Measurements from ENCODE around the gene CALN1.

CALN1 gene

GRCh38 chr7:71991586-71991985 is 420.6 kb downstream of the CALN1 start:
- no peak overlapping the region for H3K9ac ChIP-seq (ENCODE audit: low read depth, low read length, poor library complexity)
- H3K9me3 ChIP-seq (replicated peaks in 1 of 2; ENCODE audit: control insufficient read depth in 2 of 2, insufficient read depth in 1 of 2, low read depth in 1 of 2, low read length in 2 of 2), result no peaks in the 10 kb centered on the region
- no peak overlapping the region for H3K4ac ChIP-seq (ENCODE audit: low read length)
- H2BK15ac ChIP-seq (ENCODE audit: low read length), result no peak overlapping the region
- no peak overlapping the region for H3K18ac ChIP-seq (ENCODE audit: low read length)
- no peak overlapping the region for H3K14ac ChIP-seq (ENCODE audit: low read length)
- H2BK12ac ChIP-seq (ENCODE audit: low read length), result no peak overlapping the region
- H4K8ac ChIP-seq (ENCODE audit: low read depth, low read length), result no peak overlapping the region
- H2BK5ac ChIP-seq (ENCODE audit: low read length), result no peak overlapping the region
- no peak overlapping the region for H2AK5ac ChIP-seq (ENCODE audit: low read depth, low read length)
- H3K79me1 ChIP-seq (ENCODE audit: low read depth, low read length), result no peaks in the 10 kb centered on the region
- H3K27ac ChIP-seq (replicated peaks; ENCODE audit: low read length), result no peak overlapping the region
- H4K91ac ChIP-seq (ENCODE audit: low read depth, low read length, poor library complexity), result no peak overlapping the region
- no peak for DNase-seq (ENCODE audit: low spot score)
- H3K36me3 ChIP-seq (replicated peaks in 1 of 2; ENCODE audit: control insufficient read depth in 2 of 2, insufficient read depth in 2 of 2, low read length in 2 of 2), result no peaks in the 10 kb centered on the region
- H3K4me1 ChIP-seq (ENCODE audit: control insufficient read depth in 2 of 2, insufficient read depth in 1 of 2, low read depth in 1 of 2, low read length in 2 of 2), result peaks cover 0 to 2% of the 10 kb centered on the region in 2 donors
- no peak overlapping the region for H2BK120ac ChIP-seq (ENCODE audit: low read depth, low read length)
- H3K23ac ChIP-seq (ENCODE audit: low read depth, low read length, poor library complexity), result no peak overlapping the region
- H2AFZ ChIP-seq (ENCODE audit: low read length), result no peak overlapping the region
- no peaks in the 10 kb centered on the region for H3K27me3 ChIP-seq (ENCODE audit: control insufficient read depth in 3 of 3, insufficient read depth in 3 of 3, low read depth in 1 of 3, low read length in 3 of 3)
- H3K4me2 ChIP-seq (ENCODE audit: insufficient read depth, low read length, poor library complexity, severe bottlenecking), result no peak overlapping the region
- no peak overlapping the region for H3K4me3 ChIP-seq (ENCODE audit: low read length in 2 of 2)

- no peak overlapping the region for H3K9ac ChIP-seq (ENCODE audit: low read depth, low read length, poor library complexity)
- no peak overlapping the region for H2BK12ac ChIP-seq (ENCODE audit: low read length)
- DNase-seq (ENCODE audit: low spot score), result no peak
- no peaks in the 10 kb centered on the region for H3K9me3 ChIP-seq (replicated peaks in 1 of 2; ENCODE audit: control insufficient read depth in 2 of 2, insufficient read depth in 1 of 2, low read depth in 1 of 2, low read length in 2 of 2)
- no CpG with 5 or more reads among the region's 7 CpGs for WGBS, 2 donors (ENCODE audit: extremely low coverage in 2 of 2, insufficient read length in 2 of 2, insufficient replicate concordance in 1 of 2)
- no peak overlapping the region for H3K14ac ChIP-seq (ENCODE audit: low read length)
- no peaks in the 10 kb centered on the region for H3K79me1 ChIP-seq (ENCODE audit: low read depth, low read length)
- no peak overlapping the region for H2BK120ac ChIP-seq (ENCODE audit: low read depth, low read length)
- no peak overlapping the region for H3K4ac ChIP-seq (ENCODE audit: low read length)
- H3K27me3 ChIP-seq (ENCODE audit: control insufficient read depth in 3 of 3, insufficient read depth in 3 of 3, low read depth in 1 of 3, low read length in 3 of 3), result no peaks in the 10 kb centered on the region
- no peak overlapping the region for H2BK5ac ChIP-seq (ENCODE audit: low read length)
- H3K27ac ChIP-seq (replicated peaks; ENCODE audit: low read length), result no peak overlapping the region
- H2AK5ac ChIP-seq (ENCODE audit: low read depth, low read length), result no peak overlapping the region
- H4K91ac ChIP-seq (ENCODE audit: low read depth, low read length, poor library complexity), result no peak overlapping the region
- no peak overlapping the region for H3K4me2 ChIP-seq (ENCODE audit: insufficient read depth, low read length, poor library complexity, severe bottlenecking)
- H3K4me1 ChIP-seq (ENCODE audit: control insufficient read depth in 2 of 2, insufficient read depth in 1 of 2, low read depth in 1 of 2, low read length in 2 of 2), result peaks cover 0 to 2% of the 10 kb centered on the region in 2 donors
- H3K23ac ChIP-seq (ENCODE audit: low read depth, low read length, poor library complexity), result no peak overlapping the region
- no peak overlapping the region for H4K8ac ChIP-seq (ENCODE audit: low read depth, low read length)
- H3K36me3 ChIP-seq (replicated peaks in 1 of 2; ENCODE audit: control insufficient read depth in 2 of 2, insufficient read depth in 2 of 2, low read length in 2 of 2), result no peaks in the 10 kb centered on the region
- H2AFZ ChIP-seq (ENCODE audit: low read length), result no peak overlapping the region
- H3K4me3 ChIP-seq (ENCODE audit: low read length in 2 of 2), result no peak overlapping the region
- no peak overlapping the region for H3K18ac ChIP-seq (ENCODE audit: low read length)
- H2BK15ac ChIP-seq (ENCODE audit: low read length), result no peak overlapping the region
These were observed 422.0 kb downstream of the CALN1 start for GRCh38 chr7:71990138-71990462.

GRCh38 chr7:71988201-71988600 is 423.9 kb downstream of the CALN1 start:
- Histone ChIP-seq H2BK15ac (ENCODE audit: low read length) (no peak overlapping the region), H2AFZ (ENCODE audit: low read length) (no peak overlapping the region), H3K9me3 (replicated peaks in 1 of 2; ENCODE audit: control insufficient read depth in 2 of 2, insufficient read depth in 1 of 2, low read depth in 1 of 2, low read length in 2 of 2) (no peaks in the 10 kb centered on the region), H2AK5ac (ENCODE audit: low read depth, low read length) (no peak overlapping the region), H3K9ac (ENCODE audit: low read depth, low read length, poor library complexity) (no peak overlapping the region), H2BK5ac (ENCODE audit: low read length) (no peak overlapping the region), H3K14ac (ENCODE audit: low read length) (no peak overlapping the region), H4K91ac (ENCODE audit: low read depth, low read length, poor library complexity) (no peak overlapping the region), H3K4me1 (ENCODE audit: control insufficient read depth in 2 of 2, insufficient read depth in 1 of 2, low read depth in 1 of 2, low read length in 2 of 2) (peaks cover 0 to 2% of the 10 kb centered on the region in 2 donors), H3K36me3 (replicated peaks in 1 of 2; ENCODE audit: control insufficient read depth in 2 of 2, insufficient read depth in 2 of 2, low read length in 2 of 2) (no peaks in the 10 kb centered on the region), H3K23ac (ENCODE audit: low read depth, low read length, poor library complexity) (no peak overlapping the region), H3K4ac (ENCODE audit: low read length) (no peak overlapping the region), H3K27me3 (ENCODE audit: control insufficient read depth in 3 of 3, insufficient read depth in 3 of 3, low read depth in 1 of 3, low read length in 3 of 3) (no peaks in the 10 kb centered on the region), H3K79me1 (ENCODE audit: low read depth, low read length) (no peaks in the 10 kb centered on the region), H3K4me3 (ENCODE audit: low read length in 2 of 2) (no peak overlapping the region), H2BK12ac (ENCODE audit: low read length) (no peak overlapping the region), H3K27ac (replicated peaks; ENCODE audit: low read length) (no peak overlapping the region), H4K8ac (ENCODE audit: low read depth, low read length) (no peak overlapping the region), H3K4me2 (ENCODE audit: insufficient read depth, low read length, poor library complexity, severe bottlenecking) (no peak overlapping the region), H2BK120ac (ENCODE audit: low read depth, low read length) (no peak overlapping the region), H3K18ac (ENCODE audit: low read length) (no peak overlapping the region)
- no CpG with 5 or more reads among the region's 7 CpGs for WGBS, 2 donors (ENCODE audit: extremely low coverage in 2 of 2, insufficient read length in 2 of 2, insufficient replicate concordance in 1 of 2)
- no peak for DNase-seq (ENCODE audit: low spot score)

- H4K8ac ChIP-seq (ENCODE audit: low read depth, low read length), result no peak overlapping the region
- peak overlapping the region; percentile 49 for H3K18ac ChIP-seq (ENCODE audit: low read length)
- H3K27me3 ChIP-seq (ENCODE audit: control insufficient read depth in 3 of 3, insufficient read depth in 3 of 3, low read depth in 1 of 3, low read length in 3 of 3), result no peaks in the 10 kb centered on the region
- no peak overlapping the region for H3K9ac ChIP-seq (ENCODE audit: low read depth, low read length, poor library complexity)
- H3K79me1 ChIP-seq (ENCODE audit: low read depth, low read length), result no peaks in the 10 kb centered on the region
- no peaks in the 10 kb centered on the region for H3K9me3 ChIP-seq (replicated peaks in 1 of 2; ENCODE audit: control insufficient read depth in 2 of 2, insufficient read depth in 1 of 2, low read depth in 1 of 2, low read length in 2 of 2)
- H3K14ac ChIP-seq (ENCODE audit: low read length), result no peak overlapping the region
- H3K4me3 ChIP-seq (ENCODE audit: low read length in 2 of 2), result no peak overlapping the region
- H3K27ac ChIP-seq (replicated peaks; ENCODE audit: low read length), result no peak overlapping the region
- no peak overlapping the region for H2AFZ ChIP-seq (ENCODE audit: low read length)
- no peak for DNase-seq (ENCODE audit: low spot score)
- no peak overlapping the region for H2AK5ac ChIP-seq (ENCODE audit: low read depth, low read length)
- H3K23ac ChIP-seq (ENCODE audit: low read depth, low read length, poor library complexity), result no peak overlapping the region
- no peak overlapping the region for H3K4ac ChIP-seq (ENCODE audit: low read length)
- no peak overlapping the region for H3K4me2 ChIP-seq (ENCODE audit: insufficient read depth, low read length, poor library complexity, severe bottlenecking)
- H4K91ac ChIP-seq (ENCODE audit: low read depth, low read length, poor library complexity), result no peak overlapping the region
- no peaks in the 10 kb centered on the region for H3K36me3 ChIP-seq (replicated peaks in 1 of 2; ENCODE audit: control insufficient read depth in 2 of 2, insufficient read depth in 2 of 2, low read length in 2 of 2)
- H2BK120ac ChIP-seq (ENCODE audit: low read depth, low read length), result no peak overlapping the region
- H2BK15ac ChIP-seq (ENCODE audit: low read length), result no peak overlapping the region
- H2BK12ac ChIP-seq (ENCODE audit: low read length), result no peak overlapping the region
- peaks cover 0 to 2% of the 10 kb centered on the region in 2 donors for H3K4me1 ChIP-seq (ENCODE audit: control insufficient read depth in 2 of 2, insufficient read depth in 1 of 2, low read depth in 1 of 2, low read length in 2 of 2)
- no peak overlapping the region for H2BK5ac ChIP-seq (ENCODE audit: low read length)
- WGBS, 2 donors (ENCODE audit: extremely low coverage in 2 of 2, insufficient read length in 2 of 2, insufficient replicate concordance in 1 of 2), result no CpG with 5 or more reads among the region's 8 CpGs
These were observed 424.9 kb downstream of the CALN1 start for GRCh38 chr7:71987200-71987767.
